ENCODE results near the gene CNTNAP4. TPM values are rescaled to one million over a fixed set of nuclear protein-coding genes. Genes with fewer than 3 reads are reported as not detected.

CNTNAP4 gene
- total RNA-seq, 1 donor from 2014 or later, result not detected

- no peak overlapping the region for H3K27ac Mint-ChIP-seq (ENCODE audit: unreplicated experiment)
- no peaks in the 10 kb centered on the region for H3K4me1 Mint-ChIP-seq (ENCODE audit: unreplicated experiment)
- H3K4me3 Mint-ChIP-seq (ENCODE audit: unreplicated experiment), result no peak overlapping the region
- DNase-seq (ENCODE audit: extremely low spot score, unreplicated experiment), result no peak
- H3K27me3 Mint-ChIP-seq (ENCODE audit: unreplicated experiment), result no peaks in the 10 kb centered on the region
- no peak for TF ChIP-seq CTCF (IDR thresholded peaks at IDR 0.05)
- H3K36me3 Mint-ChIP-seq (ENCODE audit: unreplicated experiment), result no peaks in the 10 kb centered on the region
- H3K9me3 Mint-ChIP-seq (ENCODE audit: unreplicated experiment), result no peaks in the 10 kb centered on the region
Measured at GRCh38 chr16:76373998-76374397, 96.8 kb downstream of the CNTNAP4 start.

- H3K4me3 Mint-ChIP-seq (ENCODE audit: unreplicated experiment), result no peak overlapping the region
- no peaks in the 10 kb centered on the region for H3K27me3 Mint-ChIP-seq (ENCODE audit: unreplicated experiment)
- TF ChIP-seq CTCF (IDR thresholded peaks at IDR 0.05), result no peak
- H3K9me3 Mint-ChIP-seq (ENCODE audit: unreplicated experiment), result no peaks in the 10 kb centered on the region
- no peak for DNase-seq (ENCODE audit: extremely low spot score, unreplicated experiment)
- no peaks in the 10 kb centered on the region for H3K36me3 Mint-ChIP-seq (ENCODE audit: unreplicated experiment)
- H3K4me1 Mint-ChIP-seq (ENCODE audit: unreplicated experiment), result no peaks in the 10 kb centered on the region
- no peak overlapping the region for H3K27ac Mint-ChIP-seq (ENCODE audit: unreplicated experiment)
Measured at GRCh38 chr16:76376988-76377387, 99.8 kb downstream of the CNTNAP4 start.

- no peaks in the 10 kb centered on the region for H3K27me3 Mint-ChIP-seq (ENCODE audit: unreplicated experiment)
- DNase-seq (ENCODE audit: extremely low spot score, unreplicated experiment), result no peak
- H3K36me3 Mint-ChIP-seq (ENCODE audit: unreplicated experiment), result no peaks in the 10 kb centered on the region
- no peaks in the 10 kb centered on the region for H3K9me3 Mint-ChIP-seq (ENCODE audit: unreplicated experiment)
- H3K27ac Mint-ChIP-seq (ENCODE audit: unreplicated experiment), result no peak overlapping the region
- no peaks in the 10 kb centered on the region for H3K4me1 Mint-ChIP-seq (ENCODE audit: unreplicated experiment)
- no peak overlapping the region for H3K4me3 Mint-ChIP-seq (ENCODE audit: unreplicated experiment)
- TF ChIP-seq CTCF (IDR thresholded peaks at IDR 0.05), result no peak
Measured at GRCh38 chr16:76378020-76378419, 100.8 kb downstream of the CNTNAP4 start.

- no peak for DNase-seq (ENCODE audit: extremely low spot score, unreplicated experiment)
- TF ChIP-seq CTCF (IDR thresholded peaks at IDR 0.05), result no peak
- H3K27me3 Mint-ChIP-seq (ENCODE audit: unreplicated experiment), result no peaks in the 10 kb centered on the region
- no peaks in the 10 kb centered on the region for H3K36me3 Mint-ChIP-seq (ENCODE audit: unreplicated experiment)
- H3K4me1 Mint-ChIP-seq (ENCODE audit: unreplicated experiment), result no peaks in the 10 kb centered on the region
- H3K27ac Mint-ChIP-seq (ENCODE audit: unreplicated experiment), result no peak overlapping the region
- no peak overlapping the region for H3K4me3 Mint-ChIP-seq (ENCODE audit: unreplicated experiment)
- H3K9me3 Mint-ChIP-seq (ENCODE audit: unreplicated experiment), result no peaks in the 10 kb centered on the region
Measured at GRCh38 chr16:76381096-76381495, 103.9 kb downstream of the CNTNAP4 start.

GRCh38 chr16:76385601-76386230 is 108.5 kb downstream of the CNTNAP4 start:
- Mint-ChIP-seq H3K9me3 (ENCODE audit: unreplicated experiment) (no peaks in the 10 kb centered on the region), H3K36me3 (ENCODE audit: unreplicated experiment) (no peaks in the 10 kb centered on the region), H3K27ac (ENCODE audit: unreplicated experiment) (no peak overlapping the region), H3K4me1 (ENCODE audit: unreplicated experiment) (no peaks in the 10 kb centered on the region), H3K4me3 (ENCODE audit: unreplicated experiment) (no peak overlapping the region), H3K27me3 (ENCODE audit: unreplicated experiment) (no peaks in the 10 kb centered on the region)
- DNase-seq (ENCODE audit: extremely low spot score, unreplicated experiment), result no peak
- TF ChIP-seq CTCF (IDR thresholded peaks at IDR 0.05), result no peak
